Pancreas (tissue), 10 donors: ENCODE measurements around the gene PPARA. TPM values are rescaled to one million over a fixed set of nuclear protein-coding genes. Genes with fewer than 3 reads are reported as not detected.
A peak's percentile ranks its signal among the peaks of the same experiment; 100 is the strongest.

Source experiments
- ATAC-seq, 4 donors: fragments of 200-7000 bp; cut with Tn5 transposase; one replicate each; pipeline versions ENCODE4 v1.8.0 to v1.9.1; 2020; ENCODE audit warnings: mild to moderate bottlenecking in 4 of 4, moderate library complexity in 4 of 4
- DNase-seq, 6 donors: peaks; one replicate each; pipeline ENCODE4 v3.0.0-alpha.2; 2020
- FAIRE-seq: peaks from 2 replicates; lab custom pipeline; 2012; peaks lifted over from hg19 to GRCh38; lab: Jason Lieb, UNC
- H3K27ac ChIP-seq, 4 donors: fragments of 200-600 bp; sonication (generic); 1 replicate in 3 of 4; 2 replicates in 1 of 4; pipeline versions ENCODE4 v1.5.0 to v1.8.0; 2020
- H3K27me3 ChIP-seq, 4 donors: fragments of 200-600 bp; one replicate each; pipeline ENCODE4 v1.8.0; 2021
- H3K36me3 ChIP-seq, 3 donors: fragments of 200-600 bp; sonication (generic) in 1 of 3; one replicate each; pipeline versions ENCODE4 v1.5.0 to v1.8.0; 2020 to 2021
- H3K4me1 ChIP-seq, 3 donors: fragments of 200-600 bp; one replicate each; pipeline ENCODE4 v1.8.0; 2021
- H3K4me3 ChIP-seq, 4 donors: fragments of 200-600 bp; sonication (generic) in 2 of 4; one replicate each; pipeline versions ENCODE4 v1.5.0 to v1.8.0; 2020 to 2021
- H3K9me3 ChIP-seq, 4 donors: fragments of 200-600 bp; one replicate each; pipeline ENCODE4 v1.8.0; 2021
- CTCF ChIP-seq, 4 donors: fragments of 200-600 bp; sonication (generic) in 3 of 4; IDR thresholded peaks; one replicate each; pipeline versions ENCODE4 v1.5.0 to v1.8.0; 2021; ENCODE audit warnings: antibody characterized with exemption in 4 of 4
- WGBS, 2 donors: extraction: QIAGEN DNeasy Blood & Tissue Kit; methylation state at CpG; one replicate each; pipeline ENCODE4 v1.1.7; 2013; 5-methylcytosine and 5-hydroxymethylcytosine counted together
- intact Hi-C, 3 donors: fragments of 100-400 bp; cut with DNase I; formaldehyde crosslinking; loops; one replicate each; pipeline versions ENCODE4 v1.11.1 to v1.14.2; 2022
- polyA plus RNA-seq, 2 donors: library from polyadenylated mRNA; stranded (reverse); fragments of 200-250 nt; gene quantifications; one replicate each; pipeline ENCODE4 v1.2.3, GENCODE V29; 2013
- total RNA-seq, 6 donors: library from RNA; stranded (reverse); fragmentation: NEBNext Ultra II Directional in 4 of 6; extraction: Animal tissue kit (Norgen Biotek cat#: 25700) in 4 of 6; gene quantifications; one replicate each; pipeline versions ENCODE4 v1.2.1 to v1.2.4, GENCODE V29; 2021 to 2023
- donor health status: healthy with polysubstance abuse.
- donor health status: DM: no; HTN: no; CAD: no; lungs with moderate emphysema.
- donor health status: DM: no; HTN: no; CAD: no.
- donor health status: control.
- donor health status: control.
- donor health status: Bipolar disorder and iron deficiency.
- donor health status: DM: yes; HTN: yes; CAD: no.
- donor health status: DM: no; HTN: no; CAD: no.
- donor health status: DM: no; HTN: no; CAD: no.
- donor health status: DM: yes; HTN: yes; CAD: no.

PPARA gene
- total RNA-seq (10 to 100 TPM; 13.8 to 24.5 (median 16.2) TPM), polyA plus RNA-seq (1 to 10 TPM; 4.1 to 6.1 TPM)

GRCh38 chr22:46150034-46150654 is at the start of gene PPARA:
PPARA (plus strand) TSS chr22:46150526; CDS start chr22:46198384, 47,858 bp downstream.
- WGBS, 2 donors = 0% methylated on average over 1 to 98 of the region's 98 CpGs
- FAIRE-seq = no peak
- Histone ChIP-seq H3K9me3 (no peaks in the 10 kb centered on the region), H3K4me1 (peaks cover 0 to 5% (median 3%) of the 10 kb centered on the region in 3 donors), H3K27ac (peak within 1 kb of the TSS; percentile 71 to 97 (median 92)), H3K4me3 (peak within 1 kb of the TSS; percentile 69 to 93 (median 82)), H3K36me3 (no peaks in the 10 kb centered on the region), H3K27me3 (no peaks in the 10 kb centered on the region)
- intact Hi-C loops = no loop called here
- peak; percentile 84 to 90 (median 89) for ATAC-seq
- no peak for TF ChIP-seq CTCF (IDR thresholded peaks at IDR 0.05)
- DNase-seq = peak; percentile 92 to 98 (median 94)

GRCh38 chr22:46102159-46102558 is 48.2 kb upstream of the PPARA start:
- WGBS, 2 donors = 89 to 91% methylated on average over 11 of the region's 11 CpGs
- Histone ChIP-seq H3K9me3 (no peaks in the 10 kb centered on the region), H3K4me1 (peaks cover 42 to 58% (median 44%) of the 10 kb centered on the region in 3 donors), H3K27me3 (no peaks in the 10 kb centered on the region), H3K4me3 (no peak overlapping the region), H3K27ac (peak overlapping the region; percentile 89 to 94 (median 91)), H3K36me3 (peaks cover 0 to 60% (median 38%) of the 10 kb centered on the region in 3 donors)
- no peak for ATAC-seq
- DNase-seq = peak in 2 of 6 donors; percentile 53 to 81
- FAIRE-seq = no peak
- TF ChIP-seq CTCF (IDR thresholded peaks at IDR 0.05) = no peak
- intact Hi-C loops = no loop called here

- WGBS, 2 donors = 50 to 64% methylated on average over 13 of the region's 13 CpGs
- intact Hi-C loops = no loop called here
- Histone ChIP-seq H3K36me3 (peaks cover 0 to 56% (median 36%) of the 10 kb centered on the region in 3 donors), H3K4me3 (no peak overlapping the region), H3K27ac (peak overlapping the region; percentile 89 to 94 (median 91)), H3K9me3 (no peaks in the 10 kb centered on the region), H3K27me3 (no peaks in the 10 kb centered on the region), H3K4me1 (peaks cover 48 to 64% (median 50%) of the 10 kb centered on the region in 3 donors)
- no peak for FAIRE-seq
- ATAC-seq = no peak
- TF ChIP-seq CTCF (IDR thresholded peaks at IDR 0.05) = no peak
- DNase-seq = peak in 2 of 6 donors; percentile 40 to 83
Measured at GRCh38 chr22:46102752-46103151, 47.6 kb upstream of the PPARA start.

GRCh38 chr22:46103181-46103580 is 47.1 kb upstream of the PPARA start:
- 88 to 89% methylated on average over 13 of the region's 13 CpGs for WGBS, 2 donors
- peaks cover 0 to 51% (median 32%) of the 10 kb centered on the region in 3 donors for H3K36me3 ChIP-seq
- intact Hi-C loops = no loop called here

More at GRCh38 chr22:46103181-46103580, 47.1 kb upstream of the PPARA start:
- ATAC-seq = no peak
- no peak for TF ChIP-seq CTCF (IDR thresholded peaks at IDR 0.05)
- H3K4me3 ChIP-seq = no peak overlapping the region
- peak in 1 of 6 donors; percentile 35 for DNase-seq
- H3K27me3 ChIP-seq = no peaks in the 10 kb centered on the region
- no peaks in the 10 kb centered on the region for H3K9me3 ChIP-seq
- FAIRE-seq = no peak
- peak overlapping the region; percentile 89 to 94 (median 91) for H3K27ac ChIP-seq
- peaks cover 52 to 68% (median 54%) of the 10 kb centered on the region in 3 donors for H3K4me1 ChIP-seq
